Neural cell (in vitro differentiated cells): ENCODE data around the gene MIER1. TPM values are rescaled to one million over a fixed set of nuclear protein-coding genes. Genes with fewer than 3 reads are reported as not detected.

Experiments used
- H2AFZ ChIP-seq: fragments of 200-600, 300-800 bp; sonication (generic), shearing (Covaris generic); 2 replicates; pipeline ENCODE4 v1.6.0; 2014; ENCODE audit warnings: low read depth, mild to moderate bottlenecking, antibody characterized with exemption, low read length, moderate library complexity
- H3F3A ChIP-seq: fragments of 200-600 bp; shearing (Covaris generic); 2 replicates; pipeline ENCODE4 v1.6.1; 2016; ENCODE audit warnings: mild to moderate bottlenecking, moderate library complexity, mixed read lengths, antibody characterized with exemption, low read length; ENCODE audit not compliant: insufficient read depth, poor library complexity, severe bottlenecking
- H3K27ac ChIP-seq: fragments of 200-600, 300-800 bp; sonication (generic), shearing (Covaris generic); 2 replicates; pipeline ENCODE4 v1.5.1; 2014; ENCODE audit warnings: mild to moderate bottlenecking, low read length, moderate library complexity
- H3K27me3 ChIP-seq: fragments of 300-800, 200-600 bp; sonication (generic), shearing (Covaris generic); 2 replicates; pipeline ENCODE4 v1.6.0; 2014; ENCODE audit warnings: mild to moderate bottlenecking, low read depth, low read length, moderate library complexity; ENCODE audit not compliant: insufficient read depth
- H3K36me3 ChIP-seq: fragments of 300-800, 200-600 bp; sonication (generic), shearing (Covaris generic); 2 replicates; pipeline ENCODE4 v1.5.1; 2014; ENCODE audit warnings: mild to moderate bottlenecking, antibody characterized with exemption, low read length, moderate library complexity; ENCODE audit not compliant: insufficient read depth
- H3K4me2 ChIP-seq: fragments of 300-800, 200-600 bp; sonication (generic), shearing (Covaris generic); 2 replicates; pipeline ENCODE4 v1.6.0; 2014; ENCODE audit warnings: mild to moderate bottlenecking, low read length
- H3K4me3 ChIP-seq: fragments of 300-800, 200-600 bp; sonication (generic), shearing (Covaris generic); 2 replicates; pipeline ENCODE4 v1.5.1; 2014; ENCODE audit warnings: mild to moderate bottlenecking, low read length, moderate library complexity
- H3K79me2 ChIP-seq: fragments of 200-600 bp; shearing (Covaris generic); replicated peaks from 2 replicates; pipeline ENCODE4 v1.6.0; 2014; ENCODE audit warnings: mild to moderate bottlenecking, low read length, moderate library complexity; ENCODE audit not compliant: insufficient read depth
- H3K9ac ChIP-seq: fragments of 300-800, 200-600 bp; sonication (generic), shearing (Covaris generic); 2 replicates; pipeline ENCODE4 v1.6.1; 2016; ENCODE audit warnings: mild to moderate bottlenecking, low read length, mixed read lengths
- H3K9me2 ChIP-seq: fragments of 200-600 bp; shearing (Covaris generic); 2 replicates; pipeline ENCODE4 v1.6.1; 2016; ENCODE audit warnings: mild to moderate bottlenecking, low read length, mixed read lengths; ENCODE audit not compliant: insufficient read depth
- H3K9me3 ChIP-seq: fragments of 200-600, 300-800 bp; sonication (generic), shearing (Covaris generic); 2 replicates; pipeline ENCODE4 v1.6.1; 2016; ENCODE audit warnings: mild to moderate bottlenecking, mixed run types, low read length, moderate library complexity, mixed read lengths
- H4K20me1 ChIP-seq: fragments of 200-600 bp; shearing (Covaris generic); 2 replicates; pipeline ENCODE4 v1.6.1; 2016; ENCODE audit warnings: mild to moderate bottlenecking, mixed run types; ENCODE audit not compliant: insufficient read depth
- CTCF ChIP-seq: fragments of 450-650 bp; IDR thresholded peaks from 2 replicates; pipeline ENCODE4 v1.5.1; 2014; ENCODE audit warnings: antibody characterized with exemption, mild to moderate bottlenecking, moderate library complexity; ENCODE audit not compliant: poor library complexity, severe bottlenecking
- EP300 ChIP-seq: fragments of 450-650 bp; conservative IDR thresholded peaks from 2 replicates; pipeline ENCODE4 v1.6.1; 2014; ENCODE audit warnings: antibody characterized with exemption, mild to moderate bottlenecking, moderate library complexity; ENCODE audit not compliant: poor library complexity, severe bottlenecking
- EZH2 ChIP-seq: fragments of 200-600, 300-800 bp; shearing (Covaris generic), sonication (generic); IDR thresholded peaks from 2 replicates; pipeline ENCODE4 v1.6.1; 2014; ENCODE audit warnings: antibody characterized with exemption, low read length, borderline replicate concordance, mild to moderate bottlenecking; ENCODE audit not compliant: insufficient read depth, poor library complexity, severe bottlenecking
- MXI1 ChIP-seq: fragments of 450-650 bp; conservative IDR thresholded peaks from 2 replicates; pipeline ENCODE4 v1.6.1; 2014; ENCODE audit warnings: antibody characterized with exemption, mild to moderate bottlenecking; ENCODE audit not compliant: poor library complexity, severe bottlenecking
- POLR2AphosphoS5 ChIP-seq: IDR thresholded peaks from 2 replicates; pipeline ENCODE4 v1.6.1; 2012
- RAD21 ChIP-seq: fragments of 450-650 bp; conservative IDR thresholded peaks from 2 replicates; pipeline ENCODE4 v1.6.1; 2014; ENCODE audit warnings: antibody characterized with exemption, mild to moderate bottlenecking, moderate library complexity
- REST ChIP-seq: IDR thresholded peaks from 2 replicates; pipeline ENCODE4 v1.6.1; 2012; ENCODE audit warnings: borderline replicate concordance
- SMC3 ChIP-seq: fragments of 450-650 bp; conservative IDR thresholded peaks from 2 replicates; pipeline ENCODE4 v1.6.1; 2014; ENCODE audit warnings: antibody characterized with exemption, mild to moderate bottlenecking, moderate library complexity; ENCODE audit not compliant: poor library complexity
- TAF1 ChIP-seq: IDR thresholded peaks from 2 replicates; pipeline ENCODE4 v1.6.1; 2012; ENCODE audit warnings: low read depth
- polyA plus RNA-seq: library from polyadenylated mRNA; depleted of rRNA; stranded (reverse); fragments of >200 nt; gene quantifications from 2 replicates; pipeline ENCODE4 v1.2.3, GENCODE V29; 2014

Gene MIER1
- polyA plus RNA-seq, 1 donor from 2014 or later = 16.1 TPM

GRCh38 chr1:67019600-67020136, 94.9 kb downstream of the MIER1 start:
- Histone ChIP-seq H3K27ac (no peak overlapping the region), H3K9ac (no peak overlapping the region)

GRCh38 chr1:67020304-67020703, 95.5 kb downstream of the MIER1 start:
- Histone ChIP-seq H3K9ac (no peak overlapping the region), H3K27me3 (no peaks in the 10 kb centered on the region), H3K36me3 (peaks cover 8% of the 10 kb centered on the region), H3K4me2 (no peak overlapping the region), H2AFZ (no peak overlapping the region), H3K9me2 (no peaks in the 10 kb centered on the region), H3F3A (no peaks in the 10 kb centered on the region), H4K20me1 (no peaks in the 10 kb centered on the region), H3K9me3 (no peaks in the 10 kb centered on the region), H3K27ac (no peak overlapping the region), H3K4me3 (no peak overlapping the region), H3K79me2 (no peaks in the 10 kb centered on the region)
- TF ChIP-seq MXI1 (no peak), EP300 (no peak), TAF1 (no peak), SMC3 (no peak), CTCF (no peak), RAD21 (no peak), REST (no peak), POLR2AphosphoS5 (no peak), EZH2 (no peak)

More at GRCh38 chr1:67019600-67020136, 94.9 kb downstream of the MIER1 start:
- H4K20me1 ChIP-seq = no peaks in the 10 kb centered on the region
- H3K36me3 ChIP-seq = peaks cover 8% of the 10 kb centered on the region
- H3K4me2 ChIP-seq = no peak overlapping the region
- no peaks in the 10 kb centered on the region for H3F3A ChIP-seq
- H3K9me3 ChIP-seq = no peaks in the 10 kb centered on the region
- no peak overlapping the region for H2AFZ ChIP-seq
- no peak overlapping the region for H3K4me3 ChIP-seq
- no peaks in the 10 kb centered on the region for H3K27me3 ChIP-seq
- H3K79me2 ChIP-seq = no peaks in the 10 kb centered on the region
- TF ChIP-seq TAF1 (no peak), RAD21 (no peak), EZH2 (no peak), CTCF (no peak), POLR2AphosphoS5 (no peak)
- no peaks in the 10 kb centered on the region for H3K9me2 ChIP-seq
